T-cell (primary cell): ENCODE data around the gene SPAG6. TPM values are rescaled to one million over a fixed set of nuclear protein-coding genes. Genes with fewer than 3 reads are reported as not detected.
"Not testable (repeated sequence)": the region's sequence is repeated elsewhere in the genome, so short reads cannot be mapped to it uniquely, and the experiment has no call there.

Experiments used
- ATAC-seq, 4 experiments: fragments of 200-7000 bp in 3 of 4; fragments of 150-1000 bp in 1 of 4; cut with Tn5 transposase; replicated peaks in 1 of 4; 1 replicate in 3 of 4; 2 replicates in 1 of 4; pipeline ENCODE4 v1.10.0; 2021; ENCODE audit warnings: moderate library complexity in 3 of 4, mild to moderate bottlenecking in 2 of 4, moderate number of reproducible peaks in 1 of 4
- CTCF ChIA-PET, 2 donors: fragments of 300-600 bp; sonication (Branson Sonifier 250); formaldehyde crosslinking; loops; one replicate each; lab custom pipeline; 2022; ENCODE audit warnings: antibody characterized with exemption in 2 of 2; lab: Charles Lee
- POLR2A ChIA-PET, 2 donors: fragments of 300-600 bp; sonication (Branson Sonifier 250); formaldehyde crosslinking; loops; one replicate each; lab custom pipeline; 2022; ENCODE audit warnings: antibody characterized with exemption in 2 of 2; lab: Charles Lee
- DNase-seq, 35 experiments: peaks; one replicate each; pipeline versions ENCODE4 v3.0.0 to v3.0.0-alpha.2; 2013 to 2023
- H3K27ac ChIP-seq: one replicate; pipeline ENCODE4 v1.5.1; 2013; ENCODE audit warnings: low read length
- H3K27me3 ChIP-seq, 2 experiments: replicated peaks in 1 of 2; 1 replicate in 1 of 2; 2 replicates in 1 of 2; pipeline versions ENCODE4 v1.6.1 to v1.7.0; 2013; ENCODE audit warnings: low read length in 1 of 2, mixed read lengths in 1 of 2; ENCODE audit not compliant: control insufficient read depth in 2 of 2, insufficient read depth in 2 of 2; ENCODE audit errors: extremely low read depth in 1 of 2
- H3K36me3 ChIP-seq, 2 donors: 1 replicate in 1 of 2; 2 replicates in 1 of 2; pipeline versions ENCODE4 v1.6.1 to v1.7.0; 2013; ENCODE audit warnings: low read length in 1 of 2; ENCODE audit not compliant: control insufficient read depth in 2 of 2, insufficient read depth in 1 of 2; ENCODE audit errors: extremely low read depth in 1 of 2
- H3K4me1 ChIP-seq, 2 experiments: 1 replicate in 1 of 2; 2 replicates in 1 of 2; pipeline versions ENCODE4 v1.6.1 to v1.7.0; 2013; ENCODE audit warnings: low read length in 2 of 2, mixed read lengths in 1 of 2; ENCODE audit not compliant: insufficient read depth in 2 of 2, control insufficient read depth in 1 of 2; ENCODE audit errors: extremely low read depth in 1 of 2
- H3K4me3 ChIP-seq, 2 donors: 1 replicate in 1 of 2; 2 replicates in 1 of 2; pipeline versions ENCODE4 v1.5.1 to v1.7.0; 2013; ENCODE audit warnings: mild to moderate bottlenecking in 2 of 2, low read length in 1 of 2, moderate library complexity in 1 of 2; ENCODE audit not compliant: control insufficient read depth in 1 of 2; ENCODE audit errors: extremely low read depth in 1 of 2
- H3K9me3 ChIP-seq: 2 replicates; pipeline ENCODE4 v1.7.0; 2013
- H3K27ac Mint-ChIP-seq, 2 donors: one replicate each; pipeline ENCODE4 v1.8.0; 2020 to 2021; ENCODE audit warnings: mild to moderate bottlenecking in 2 of 2, mixed read lengths in 2 of 2
- H3K27me3 Mint-ChIP-seq, 2 donors: one replicate each; pipeline ENCODE4 v1.8.0; 2021 to 2022; ENCODE audit warnings: mixed read lengths in 2 of 2
- H3K36me3 Mint-ChIP-seq: one replicate; pipeline ENCODE4 v1.8.0; 2021; ENCODE audit warnings: mixed read lengths
- H3K4me1 Mint-ChIP-seq, 3 donors: one replicate each; pipeline ENCODE4 v1.8.0; 2020 to 2022; ENCODE audit warnings: mixed read lengths in 3 of 3, mild to moderate bottlenecking in 1 of 3
- H3K4me3 Mint-ChIP-seq, 3 donors: one replicate each; pipeline ENCODE4 v1.8.0; 2020 to 2022; ENCODE audit warnings: mild to moderate bottlenecking in 3 of 3, mixed read lengths in 3 of 3, moderate library complexity in 3 of 3
- H3K9me3 Mint-ChIP-seq, 3 donors: one replicate each; pipeline ENCODE4 v1.8.0; 2020 to 2022; ENCODE audit warnings: mixed read lengths in 3 of 3
- WGBS: methylation state at CpG from one replicate; pipeline ENCODE4 v1.1.5; 2013; ENCODE audit warnings: missing lambda C conversion rate; ENCODE audit not compliant: insufficient coverage; 5-methylcytosine and 5-hydroxymethylcytosine counted together
- total RNA-seq, 35 experiments: library from RNA in 6 of 35; stranded (reverse) in 6 of 35; fragments of 120-200 nt in 1 of 35; gene quantifications; one replicate each; pipeline versions ENCODE4 v1.2.1 to v1.2.4 and lab custom pipeline; 2013 to 2026

Gene SPAG6
- total RNA-seq, 5 donors from 2014 or later (not counting 1 experiment from before 2014, with no cell fraction given), result 0.23 to 0.33 TPM; not detected in 3

- Histone ChIP-seq H3K27ac (no peak overlapping the region), H3K27me3 (peaks cover 0 to 3% of the 10 kb centered on the region in 2 experiments), H3K4me3 (no peak overlapping the region), H3K9me3 (no peaks in the 10 kb centered on the region), H3K4me1 (no peaks in the 10 kb centered on the region), H3K36me3 (no peaks in the 10 kb centered on the region)
- H3K4me1 Mint-ChIP-seq, result no peaks in the 10 kb centered on the region
- ChIA-PET CTCF (interaction anchor here in 1 of 2 donors (0.7 kb wide), 1 partner anchor 287 kb away, joined by 3 read pairs; no protein-coding TSS in a partner anchor), POLR2A (no interaction called here)
- H3K9me3 Mint-ChIP-seq, result no peaks in the 10 kb centered on the region
- WGBS, result no CpG with 5 or more reads among the region's 4 CpGs
- H3K27ac Mint-ChIP-seq, result no peak overlapping the region
- H3K36me3 Mint-ChIP-seq, result no peaks in the 10 kb centered on the region
- H3K27me3 Mint-ChIP-seq, result peaks cover 0 to 10% of the 10 kb centered on the region in 2 donors
- no peak for DNase-seq
- no peak overlapping the region for H3K4me3 Mint-ChIP-seq
- ATAC-seq, result no peak
These were observed 35.9 kb upstream of the SPAG6 start for GRCh38 chr10:22309180-22310000.

GRCh38 chr10:22310012-22310411 lies 35.3 kb upstream of the SPAG6 start:
- H3K27ac Mint-ChIP-seq, result not testable (repeated sequence)

GRCh38 chr10:22310928-22311327 lies 34.4 kb upstream of the SPAG6 start:
- H3K4me3 ChIP-seq, result no peak overlapping the region
- no peak overlapping the region for H3K27ac Mint-ChIP-seq
- ChIA-PET POLR2A (interaction anchor here in 1 of 2 donors (0.6 kb wide), 1 partner anchor 544 kb away, joined by 5 read pairs; no protein-coding TSS in a partner anchor), CTCF (no interaction called here)
- no peak overlapping the region for H3K27ac ChIP-seq
- no peaks in the 10 kb centered on the region for H3K9me3 Mint-ChIP-seq
- H3K36me3 Mint-ChIP-seq, result no peaks in the 10 kb centered on the region
- H3K9me3 ChIP-seq, result no peaks in the 10 kb centered on the region
- no peaks in the 10 kb centered on the region for H3K4me1 ChIP-seq
- ATAC-seq (no peak), DNase-seq (no peak)
- H3K27me3 ChIP-seq, result peaks cover 0 to 3% of the 10 kb centered on the region in 2 experiments
- no peak overlapping the region for H3K4me3 Mint-ChIP-seq
- H3K36me3 ChIP-seq, result no peaks in the 10 kb centered on the region
- H3K4me1 Mint-ChIP-seq, result peaks cover 10 to 12% (median 12%) of the 10 kb centered on the region in 3 donors
- H3K27me3 Mint-ChIP-seq, result peaks cover 0 to 7% of the 10 kb centered on the region in 2 donors

More at GRCh38 chr10:22310012-22310411, 35.3 kb upstream of the SPAG6 start:
- H3K36me3 Mint-ChIP-seq, H3K9me3 ChIP-seq, H3K4me1 ChIP-seq, ATAC-seq, H3K9me3 Mint-ChIP-seq, H3K4me3 Mint-ChIP-seq, H3K27ac ChIP-seq, H3K27me3 Mint-ChIP-seq, POLR2A ChIA-PET, H3K36me3 ChIP-seq, H3K4me1 Mint-ChIP-seq, DNase-seq, H3K4me3 ChIP-seq, H3K27me3 ChIP-seq: not testable (repeated sequence)
- CTCF ChIA-PET, result interaction anchor here in 1 of 2 donors (0.7 kb wide), 1 partner anchor 288 kb away, joined by 3 read pairs; no protein-coding TSS in a partner anchor
- WGBS, result 96% methylated on average over 4 of the region's 10 CpGs

GRCh38 chr10:22314852-22315251 lies 30.4 kb upstream of the SPAG6 start:
- Mint-ChIP-seq H3K27ac (peak overlapping the region; percentile 91 to 98), H3K27me3 (peaks cover 0 to 11% of the 10 kb centered on the region in 2 donors), H3K9me3 (no peaks in the 10 kb centered on the region), H3K36me3 (no peaks in the 10 kb centered on the region), H3K4me1 (peaks cover 22 to 39% (median 31%) of the 10 kb centered on the region in 3 donors), H3K4me3 (peak overlapping the region; percentile 50 to 98 (median 93))
- no peak overlapping the region for H3K27ac ChIP-seq
- CTCF ChIA-PET, result interaction anchor here in 1 of 2 donors (0.5 kb wide), 1 partner anchor 407 kb away, joined by 5 read pairs; no protein-coding TSS in a partner anchor
- peaks cover 0 to 10% of the 10 kb centered on the region in 2 experiments for H3K27me3 ChIP-seq
- POLR2A ChIA-PET, result interaction anchor here in 1 of 2 donors (0.9 to 2.4 kb wide), 2 partner anchors 84 to 86 kb away, joined by 3 to 12 read pairs; no protein-coding TSS in a partner anchor
- peaks cover 7 to 10% of the 10 kb centered on the region in 2 experiments for H3K4me1 ChIP-seq
- no peak overlapping the region for H3K4me3 ChIP-seq
- WGBS, result no CpG with 5 or more reads among the region's 2 CpGs
- no peak for DNase-seq
- no peaks in the 10 kb centered on the region for H3K36me3 ChIP-seq
- no peak for ATAC-seq
- no peaks in the 10 kb centered on the region for H3K9me3 ChIP-seq

GRCh38 chr10:22315455-22316285 lies 29.6 kb upstream of the SPAG6 start:
- peak overlapping the region; percentile 86 to 95 for H3K4me3 ChIP-seq
- peak in 4 of 35 experiments; percentile 15 to 38 (median 22) for DNase-seq
- H3K4me1 Mint-ChIP-seq, result peaks cover 26 to 43% (median 35%) of the 10 kb centered on the region in 3 donors
- no peaks in the 10 kb centered on the region for H3K9me3 ChIP-seq
- under 1% methylated on average over 46 of the region's 53 CpGs for WGBS
- ChIA-PET POLR2A (interaction anchor here (0.6 to 2.4 kb wide), 12 partner anchors 9 to 157 kb away, joined by 3 to 12 read pairs (median 3); no protein-coding TSS in a partner anchor), CTCF (interaction anchor here (0.6 to 2.0 kb wide), 9 partner anchors 10 to 820 kb away, joined by 3 to 7 read pairs (median 5); no protein-coding TSS in a partner anchor)
- H3K27me3 ChIP-seq, result peaks cover 0 to 15% of the 10 kb centered on the region in 2 experiments
- H3K27ac Mint-ChIP-seq, result peak overlapping the region; percentile 91 to 98
- peak; percentile 17 to 32 (median 18) for ATAC-seq
- no peaks in the 10 kb centered on the region for H3K36me3 ChIP-seq
- peak overlapping the region; percentile 74 for H3K27ac ChIP-seq
- peaks cover 3% of the 10 kb centered on the region for H3K36me3 Mint-ChIP-seq
- peak overlapping the region; percentile 93 to 98 (median 98) for H3K4me3 Mint-ChIP-seq
- H3K4me1 ChIP-seq, result peaks cover 10 to 12% of the 10 kb centered on the region in 2 experiments
- H3K9me3 Mint-ChIP-seq, result no peaks in the 10 kb centered on the region
- H3K27me3 Mint-ChIP-seq, result peaks cover 4 to 14% of the 10 kb centered on the region in 2 donors
